Caco-2 (cell line): Measurements from ENCODE around the gene DTYMK. TPM values are rescaled to one million over a fixed set of nuclear protein-coding genes. Genes with fewer than 3 reads are reported as not detected.

ENCODE experiments used
- BruUV-seq: library from RNA; stranded (reverse); fragments of 400-500 nt; replicated peaks from 2 replicates; lab custom pipeline; 2021; lab: Mats Ljungman, UMichigan
- CTCF ChIA-PET: fragments of 300-600 bp; sonication (Branson Sonifier 250); formaldehyde crosslinking; loops from one replicate; lab custom pipeline; 2022; ENCODE audit warnings: antibody characterized with exemption; lab: Charles Lee
- POLR2A ChIA-PET: fragments of 300-600 bp; sonication (Branson Sonifier 250); formaldehyde crosslinking; loops from one replicate; lab custom pipeline; 2022; ENCODE audit warnings: antibody characterized with exemption; lab: Charles Lee
- DNase-seq, 2 experiments: peaks; one replicate each; pipeline versions ENCODE4 v3.0.0 to v3.0.0-alpha.2; 2020 to 2022
- H3K27me3 ChIP-seq: replicated peaks from 2 replicates; pipeline ENCODE4 v1.6.0; 2011; ENCODE audit warnings: low read length; ENCODE audit not compliant: control insufficient read depth, insufficient read depth
- H3K36me3 ChIP-seq: 2 replicates; pipeline ENCODE4 v1.5.1; 2011; ENCODE audit warnings: low read length; ENCODE audit not compliant: control insufficient read depth, insufficient read depth
- H3K4me1 ChIP-seq: fragments of 250-450 bp; sonication (Bioruptor Pico); 2 replicates; pipeline ENCODE4 v1.5.1; 2020; ENCODE audit warnings: mild to moderate bottlenecking
- H3K4me3 ChIP-seq: 2 replicates; pipeline ENCODE4 v1.5.1; 2011; ENCODE audit warnings: low read depth, mild to moderate bottlenecking, control low read depth, low read length
- H3K9me3 ChIP-seq: fragments of 250-450 bp; sonication (Bioruptor Pico); 2 replicates; pipeline ENCODE4 v1.5.1; 2020; ENCODE audit warnings: mild to moderate bottlenecking, moderate library complexity
- H3K27ac Mint-ChIP-seq: one replicate; pipeline ENCODE4 v1.8.0; 2022; ENCODE audit warnings: mixed read lengths; ENCODE audit not compliant: unreplicated experiment
- H3K27me3 Mint-ChIP-seq: one replicate; pipeline ENCODE4 v1.8.0; 2022; ENCODE audit warnings: mixed read lengths; ENCODE audit not compliant: insufficient read depth, unreplicated experiment
- H3K36me3 Mint-ChIP-seq: one replicate; pipeline ENCODE4 v1.8.0; 2022; ENCODE audit warnings: mild to moderate bottlenecking, mixed read lengths; ENCODE audit not compliant: insufficient read depth, unreplicated experiment
- H3K4me1 Mint-ChIP-seq: one replicate; pipeline ENCODE4 v1.8.0; 2022; ENCODE audit warnings: low read depth, mixed read lengths; ENCODE audit not compliant: unreplicated experiment
- H3K4me3 Mint-ChIP-seq: one replicate; pipeline ENCODE4 v1.8.0; 2022; ENCODE audit warnings: mild to moderate bottlenecking, moderate library complexity, mixed read lengths; ENCODE audit not compliant: unreplicated experiment
- H3K9me3 Mint-ChIP-seq: one replicate; pipeline ENCODE4 v1.8.0; 2022; ENCODE audit warnings: mixed read lengths; ENCODE audit not compliant: unreplicated experiment
- CTCF ChIP-seq, 2 experiments: fragments of 200-600 bp in 1 of 2; IDR thresholded peaks; 1 replicate in 1 of 2; 2 replicates in 1 of 2; pipeline versions ENCODE4 v1.5.1 to v1.8.0; 2011 to 2022; ENCODE audit warnings: antibody characterized with exemption in 1 of 2, control low read depth in 1 of 2, inconsistent platforms in 1 of 2, low read depth in 1 of 2, low read length in 1 of 2, mild to moderate bottlenecking in 1 of 2, moderate library complexity in 1 of 2; ENCODE audit not compliant: insufficient read depth in 1 of 2, severe bottlenecking in 1 of 2, unreplicated experiment in 1 of 2
- intact Hi-C: fragments of 100-400 bp; cut with micrococcal nuclease; formaldehyde crosslinking; loops from one replicate; pipeline ENCODE4 v1.10.0; 2022; ENCODE audit not compliant: unreplicated experiment
- total RNA-seq: library from RNA; stranded (reverse); gene quantifications from 2 replicates; pipeline ENCODE4 v1.2.3, GENCODE V29; 2022

Gene DTYMK
- total RNA-seq, 1 experiment from 2014 or later: 68.4 TPM

GRCh38 chr2:241632478-241633325, 53.9 kb downstream of the DTYMK start:
- Histone ChIP-seq H3K36me3 (peaks cover 1% of the 10 kb centered on the region; the same call in 1 of the 2 replicates), H3K9me3 (no peaks in the 10 kb centered on the region), H3K4me3 (no peak overlapping the region), H3K4me1 (no peaks in the 10 kb centered on the region), H3K27me3 (no peaks in the 10 kb centered on the region)
- ChIA-PET CTCF (no interaction called here), POLR2A (no interaction called here)
- TF ChIP-seq CTCF (IDR thresholded peaks at IDR 0.05; ENCODE audit: insufficient read depth in 1 of 2, low read depth in 1 of 2, low read length in 1 of 2, severe bottlenecking in 1 of 2, unreplicated experiment in 1 of 2): no peak
- H3K27me3 Mint-ChIP-seq: no peaks in the 10 kb centered on the region
- intact Hi-C loops: no loop called here
- no peaks in the 10 kb centered on the region for H3K4me1 Mint-ChIP-seq
- H3K4me3 Mint-ChIP-seq: no peak overlapping the region
- DNase-seq: no peak
- BruUV-seq: no TSS peak
- no peak overlapping the region for H3K27ac Mint-ChIP-seq
- peaks cover 20% of the 10 kb centered on the region for H3K36me3 Mint-ChIP-seq
- no peaks in the 10 kb centered on the region for H3K9me3 Mint-ChIP-seq

- peaks cover 27% of the 10 kb centered on the region for H3K36me3 Mint-ChIP-seq
- H3K9me3 Mint-ChIP-seq: no peaks in the 10 kb centered on the region
- peaks cover 1% of the 10 kb centered on the region; the same call in 1 of the 2 replicates for H3K36me3 ChIP-seq
- H3K4me1 ChIP-seq: no peaks in the 10 kb centered on the region
- ChIA-PET POLR2A (no interaction called here), CTCF (no interaction called here)
- no peaks in the 10 kb centered on the region for H3K4me1 Mint-ChIP-seq
- BruUV-seq: no TSS peak
- no peak for TF ChIP-seq CTCF (IDR thresholded peaks at IDR 0.05; ENCODE audit: insufficient read depth in 1 of 2, low read depth in 1 of 2, low read length in 1 of 2, severe bottlenecking in 1 of 2, unreplicated experiment in 1 of 2)
- intact Hi-C loops: no loop called here
- H3K27ac Mint-ChIP-seq: no peak overlapping the region
- H3K9me3 ChIP-seq: no peaks in the 10 kb centered on the region
- no peaks in the 10 kb centered on the region for H3K27me3 Mint-ChIP-seq
- no peak for DNase-seq
- no peak overlapping the region for H3K4me3 ChIP-seq
- H3K27me3 ChIP-seq: no peaks in the 10 kb centered on the region
- H3K4me3 Mint-ChIP-seq: no peak overlapping the region
Observed at GRCh38 chr2:241629762-241630435, 56.7 kb downstream of the DTYMK start.

DNA sequence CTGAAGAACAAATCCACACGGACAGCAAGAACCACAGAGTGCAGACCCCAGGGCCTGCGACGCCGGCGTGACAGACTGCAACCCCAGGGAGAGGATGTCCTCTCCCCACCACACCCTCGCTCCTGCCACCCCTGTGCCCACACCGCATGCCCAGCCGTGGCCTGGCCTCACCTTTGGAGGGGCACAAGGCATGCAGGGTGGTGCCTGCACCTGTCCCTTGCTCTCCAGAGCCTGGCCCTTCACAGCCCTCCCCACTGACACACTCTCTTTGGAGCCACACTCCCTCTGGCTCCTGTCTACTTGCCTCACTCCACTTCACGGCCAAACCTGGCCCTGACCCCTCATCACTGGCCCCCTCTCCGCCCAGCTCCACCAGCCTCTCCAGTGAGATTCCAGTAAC, 58.9 kb downstream of the DTYMK start:
- no peak overlapping the region for H3K27ac Mint-ChIP-seq
- no peaks in the 10 kb centered on the region for H3K27me3 Mint-ChIP-seq

More for the DNA sequence above, 58.9 kb downstream of the DTYMK start:
- Histone ChIP-seq H3K4me1 (no peaks in the 10 kb centered on the region), H3K4me3 (no peak overlapping the region), H3K36me3 (no peaks in the 10 kb centered on the region; the same call in 1 of the 2 replicates), H3K9me3 (no peaks in the 10 kb centered on the region), H3K27me3 (no peaks in the 10 kb centered on the region)
- intact Hi-C loops: no loop called here
- DNase-seq: no peak
- ChIA-PET CTCF (no interaction called here), POLR2A (no interaction called here)
- H3K4me3 Mint-ChIP-seq: no peak overlapping the region
- H3K4me1 Mint-ChIP-seq: no peaks in the 10 kb centered on the region
- H3K9me3 Mint-ChIP-seq: no peaks in the 10 kb centered on the region
- peaks cover 24% of the 10 kb centered on the region for H3K36me3 Mint-ChIP-seq
- BruUV-seq: no TSS peak
- TF ChIP-seq CTCF (IDR thresholded peaks at IDR 0.05; ENCODE audit: insufficient read depth in 1 of 2, low read depth in 1 of 2, low read length in 1 of 2, severe bottlenecking in 1 of 2, unreplicated experiment in 1 of 2): no peak

Other genes starting within 250 kb of the DTYMK start
- gene STK25, start 178.2 kb downstream of the DTYMK start, total RNA-seq: 92.6 and 101 TPM in 2 replicates
- gene BOK, start 128.1 kb downstream of the DTYMK start, total RNA-seq: 18.0 and 18.6 TPM in 2 replicates
- 34.7 and 37.2 TPM in 2 replicates for gene THAP4, start 49.7 kb downstream of the DTYMK start, total RNA-seq
- gene ATG4B, start 49.1 kb downstream of the DTYMK start, total RNA-seq: 94.5 and 101 TPM in 2 replicates
- 28.6 and 32.2 TPM in 2 replicates for gene ING5, start 15.2 kb upstream of the DTYMK start, total RNA-seq
- gene D2HGDH, start 47.8 kb upstream of the DTYMK start, total RNA-seq: 35.4 and 41.3 TPM in 2 replicates
- gene GAL3ST2, start 90.0 kb upstream of the DTYMK start, total RNA-seq: 6.0 and 6.8 TPM in 2 replicates
- gene NEU4, start 122.4 kb upstream of the DTYMK start, total RNA-seq: 1.5 and 3.9 TPM in 2 replicates
- not detected in 2 replicates for gene PDCD1, start 172.1 kb upstream of the DTYMK start, total RNA-seq
- gene RTP5, start 182.9 kb upstream of the DTYMK start, total RNA-seq: not detected in 2 replicates